HG02759 (cell line): Measurements from ENCODE around the gene FDCSP.
"Not testable (repeated sequence)": the region's sequence is repeated elsewhere in the genome, so short reads cannot be mapped to it uniquely, and the experiment has no call there.

Source experiments
- ATAC-seq: cut with Tn5 transposase; IDR thresholded peaks from one replicate; pipeline ENCODE4 v1.9.1; 2021; ENCODE audit warnings: mild to moderate bottlenecking, moderate library complexity; ENCODE audit not compliant: unreplicated experiment

FDCSP gene

GRCh38 chr4:70225824-70226223 is at the start of gene FDCSP:
FDCSP (plus strand) TSS chr4:70226124; CDS start chr4:70231195, 5,071 bp downstream.
- no peak for ATAC-seq

DNA sequence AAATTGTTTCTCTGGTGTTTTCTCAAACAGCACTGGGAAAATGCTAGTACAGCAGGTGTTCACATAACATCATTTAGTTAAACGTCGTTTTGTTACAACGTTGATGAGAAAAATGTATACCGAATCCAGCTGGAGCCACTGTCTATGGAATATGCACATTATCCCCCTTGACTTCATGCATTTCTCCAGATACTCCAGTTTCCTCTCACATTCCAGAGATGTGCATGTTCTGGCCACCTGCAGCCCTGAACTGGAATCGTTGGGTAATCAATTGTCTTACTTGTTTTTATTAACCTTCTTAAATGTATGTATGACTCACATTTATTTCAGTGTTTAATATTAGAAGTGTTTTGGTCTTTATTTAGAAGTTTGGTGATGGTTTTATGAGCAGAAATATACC is 48.8 kb upstream of the FDCSP start:
- ATAC-seq, result no peak

DNA sequence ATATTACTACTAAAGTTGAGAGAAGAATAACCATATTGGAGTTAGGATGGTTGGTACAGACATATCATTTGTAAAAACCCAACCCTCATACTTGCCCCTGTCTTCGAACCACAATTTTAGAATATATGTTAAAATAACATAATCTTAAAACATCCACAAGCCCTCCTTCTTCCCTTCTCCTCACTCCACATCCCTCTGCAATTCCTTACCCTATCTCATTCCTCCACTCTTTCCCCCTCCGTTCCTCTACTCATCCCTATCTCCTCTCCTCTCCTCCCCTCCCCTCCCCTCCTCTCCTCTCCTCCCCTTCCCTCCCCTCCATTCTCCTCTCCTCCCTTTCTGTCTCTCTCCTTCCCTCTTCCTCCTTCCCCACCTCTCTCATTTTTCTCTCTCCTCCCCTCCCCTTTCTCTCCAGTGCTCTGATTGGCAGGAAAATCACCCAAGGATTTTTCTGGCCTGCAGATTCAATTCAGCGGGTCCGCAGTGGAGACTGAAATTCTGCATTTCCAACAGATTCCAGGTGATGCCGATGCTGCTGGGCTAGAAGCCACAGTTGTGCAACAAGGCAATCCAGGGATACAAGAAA is 47.8 kb upstream of the FDCSP start:
- no peak for ATAC-seq

- no peak for ATAC-seq
Measured at GRCh38 chr4:70179811-70180210, 46.1 kb upstream of the FDCSP start.

- ATAC-seq, result no peak
Measured at GRCh38 chr4:70181864-70182263, 44.1 kb upstream of the FDCSP start.

- ATAC-seq, result no peak
Measured at GRCh38 chr4:70182517-70183167, 43.3 kb upstream of the FDCSP start.

DNA sequence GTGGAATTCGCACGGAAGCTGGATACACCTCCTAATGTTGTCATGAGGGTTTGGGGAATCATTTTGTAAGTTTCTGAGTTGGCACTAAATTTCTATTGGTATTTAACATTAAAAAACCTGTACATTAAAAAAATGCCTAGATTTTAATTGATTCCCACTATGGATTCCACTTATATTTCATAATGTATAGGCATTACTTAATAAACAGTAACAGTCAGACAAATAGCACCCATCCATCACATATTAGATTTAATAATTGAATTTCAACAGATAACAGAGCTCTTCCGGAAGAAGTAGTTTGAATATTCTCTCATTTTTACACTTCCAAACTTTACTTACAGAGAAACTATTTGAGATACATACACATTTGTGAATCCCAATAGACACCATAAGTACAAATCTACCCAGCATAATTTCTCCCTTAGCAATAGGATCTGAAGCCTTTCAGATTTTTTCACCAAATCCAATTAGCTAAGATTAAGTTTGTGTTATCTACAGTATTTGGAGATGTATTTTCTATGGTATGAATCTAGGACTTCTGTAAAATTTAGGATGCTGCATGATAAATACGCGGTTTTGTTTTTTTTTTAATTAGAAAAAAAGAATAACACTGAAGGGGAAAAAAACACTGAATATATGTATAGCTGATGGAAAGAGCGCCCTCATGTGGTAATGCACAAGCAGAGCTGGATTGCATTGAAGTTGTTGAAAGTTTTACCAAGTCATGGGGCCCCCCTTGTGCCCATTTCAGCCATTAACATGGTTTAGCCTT is 42.6 kb upstream of the FDCSP start:
- peak; percentile 88 for ATAC-seq

- no peak for ATAC-seq
Measured at GRCh38 chr4:70183940-70184246, 42.0 kb upstream of the FDCSP start.

- no peak for ATAC-seq
Measured at GRCh38 chr4:70187216-70187615, 38.7 kb upstream of the FDCSP start.

DNA sequence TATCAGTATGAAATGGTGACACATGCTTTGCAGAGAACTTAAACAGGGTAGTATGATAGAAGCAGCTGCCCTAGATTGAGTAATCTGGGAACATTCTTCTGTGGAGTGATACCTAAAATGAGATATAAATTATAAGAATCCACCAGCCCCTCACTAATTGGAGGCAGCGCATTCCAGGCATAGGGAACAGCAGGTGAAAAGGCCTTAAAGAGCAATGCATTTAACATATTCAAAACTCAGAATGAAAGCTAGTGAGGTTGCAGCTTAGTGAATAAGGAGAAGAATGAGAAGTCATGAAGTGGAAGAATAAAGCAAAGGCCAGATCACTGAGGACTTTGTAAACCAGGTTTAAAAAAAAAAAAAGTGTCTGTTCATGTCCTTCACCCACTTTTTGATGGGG is 35.3 kb upstream of the FDCSP start:
- no peak for ATAC-seq

GRCh38 chr4:70191647-70192046 is 34.3 kb upstream of the FDCSP start:
- no peak for ATAC-seq

GRCh38 chr4:70192895-70193294 is 33.0 kb upstream of the FDCSP start:
- no peak for ATAC-seq

GRCh38 chr4:70195425-70195824 is 30.5 kb upstream of the FDCSP start, which contains the start of gene ODAM:
ODAM (plus strand) TSS chr4:70195725; CDS start chr4:70196544, 819 bp downstream.
- ATAC-seq, result no peak

- no peak for ATAC-seq
Measured at GRCh38 chr4:70196857-70197256, 29.1 kb upstream of the FDCSP start.

DNA sequence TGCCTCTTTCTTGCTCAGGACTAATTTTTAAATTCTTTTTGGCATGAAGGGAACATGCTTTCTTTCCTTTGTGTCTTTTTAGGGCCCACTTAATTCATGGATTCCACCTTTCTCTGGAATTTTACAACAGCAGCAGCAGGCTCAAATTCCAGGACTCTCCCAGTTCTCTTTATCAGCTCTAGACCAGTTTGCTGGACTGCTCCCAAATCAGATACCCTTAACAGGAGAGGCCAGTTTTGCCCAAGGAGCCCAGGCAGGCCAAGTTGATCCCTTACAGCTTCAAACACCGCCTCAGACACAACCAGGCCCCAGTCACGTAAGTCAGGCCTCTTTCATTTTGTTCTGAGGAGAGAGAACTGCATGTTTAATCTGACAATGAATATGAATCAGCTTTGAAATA is 28.1 kb upstream of the FDCSP start:
- no peak for ATAC-seq

DNA sequence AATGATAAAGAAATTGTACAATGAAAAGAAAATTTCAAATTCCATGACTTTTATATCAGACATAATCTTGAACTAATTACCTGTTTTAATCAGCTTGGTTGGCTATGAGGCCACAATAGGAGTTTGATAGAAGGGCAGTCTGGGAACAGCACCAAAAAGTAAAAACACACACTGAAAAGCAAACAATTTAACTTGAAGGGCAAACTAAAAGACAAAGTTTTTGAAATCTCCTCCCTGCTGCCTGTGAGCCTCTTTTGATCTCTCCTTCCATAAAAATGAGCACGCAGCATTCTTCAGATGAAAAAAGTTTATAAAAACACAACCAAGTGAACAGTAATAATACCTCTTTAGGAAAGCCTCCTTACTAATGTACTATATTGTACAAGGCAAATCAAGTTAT is 22.3 kb upstream of the FDCSP start:
- ATAC-seq, result no peak

DNA sequence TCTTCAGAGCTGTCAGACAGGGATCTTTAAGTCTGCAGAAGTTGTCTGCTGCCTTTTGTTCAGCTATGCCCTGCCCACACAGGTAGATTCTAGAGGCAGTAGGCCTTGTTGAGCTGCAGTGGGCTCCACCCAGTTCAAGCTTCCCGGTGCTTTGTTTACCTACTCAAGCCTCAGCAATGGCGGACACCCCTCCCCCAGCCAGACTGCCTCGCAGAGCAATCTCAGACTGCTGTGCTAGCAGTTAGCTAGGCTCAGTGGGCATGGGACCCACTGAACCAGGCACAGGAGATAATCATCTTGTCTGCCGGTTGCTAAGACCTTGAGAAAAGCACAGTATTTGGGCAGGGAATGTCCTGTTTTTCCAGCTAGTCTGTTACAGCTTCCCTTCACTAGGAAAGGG is 13.2 kb upstream of the FDCSP start:
- ATAC-seq, result not testable (repeated sequence)

DNA sequence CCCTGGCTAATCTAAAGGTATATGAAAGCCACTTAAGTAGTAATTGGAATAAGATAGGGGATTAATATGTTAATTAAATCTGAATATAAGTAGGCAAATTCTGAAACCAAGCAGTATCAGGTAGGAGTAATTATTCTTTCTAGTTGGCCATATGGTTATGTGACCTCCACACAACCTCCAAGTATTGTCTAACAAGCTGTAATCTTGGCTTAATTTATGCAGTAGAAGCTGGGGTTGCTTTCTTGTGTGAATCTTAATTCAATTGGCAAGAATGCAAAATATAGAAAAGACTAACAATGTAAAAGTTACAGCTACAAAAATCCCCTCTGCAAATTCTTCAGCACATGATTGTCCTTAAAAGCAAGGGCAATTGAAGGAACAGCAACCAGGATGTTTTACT is 9.8 kb upstream of the FDCSP start:
- ATAC-seq, result not testable (repeated sequence)

GRCh38 chr4:70216550-70216949 is 9.4 kb upstream of the FDCSP start:
- ATAC-seq, result not testable (repeated sequence)

DNA sequence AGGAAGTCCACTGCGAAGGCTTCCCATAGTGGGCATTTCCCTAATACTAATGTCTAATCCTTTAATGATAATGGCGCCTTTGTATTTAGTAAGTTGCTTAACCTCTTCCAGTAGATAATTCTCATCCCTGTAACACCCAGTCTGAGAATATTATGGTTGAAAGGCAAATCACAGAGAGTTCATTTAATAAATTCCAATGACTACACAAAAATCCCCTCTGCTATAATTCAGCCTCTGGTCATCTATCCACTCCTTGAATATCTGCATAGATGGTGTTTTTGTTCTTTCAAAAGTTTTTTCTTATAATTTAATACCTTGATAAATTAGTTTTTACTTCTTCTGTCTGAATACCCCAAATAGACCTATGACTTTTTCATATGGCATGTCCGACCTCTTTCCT is 4.5 kb upstream of the FDCSP start:
- not testable (repeated sequence) for ATAC-seq

DNA sequence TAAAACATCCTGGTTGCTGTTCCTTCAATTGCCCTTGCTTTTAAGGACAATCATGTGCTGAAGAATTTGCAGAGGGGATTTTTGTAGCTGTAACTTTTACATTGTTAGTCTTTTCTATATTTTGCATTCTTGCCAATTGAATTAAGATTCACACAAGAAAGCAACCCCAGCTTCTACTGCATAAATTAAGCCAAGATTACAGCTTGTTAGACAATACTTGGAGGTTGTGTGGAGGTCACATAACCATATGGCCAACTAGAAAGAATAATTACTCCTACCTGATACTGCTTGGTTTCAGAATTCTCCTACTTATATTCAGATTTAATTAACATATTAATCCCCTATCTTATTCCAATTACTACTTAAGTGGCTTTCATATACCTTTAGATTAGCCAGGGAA is 4.1 kb upstream of the FDCSP start:
- not testable (repeated sequence) for ATAC-seq

- ATAC-seq, result no peak
Measured at GRCh38 chr4:70236125-70236524, 10.2 kb downstream of the FDCSP start.
